Coronary artery (tissue), 2 donors: ENCODE results near the gene CDR2L.

Experiments
- DNase-seq: peaks from one replicate; pipeline ENCODE4 v3.0.0-alpha.2; 2017; ENCODE audit warnings: low spot score
- H3K27ac ChIP-seq, 2 donors: fragments of 200-600 bp; sonication (generic); one replicate each; pipeline ENCODE4 v1.5.1; 2016 to 2019
- H3K4me3 ChIP-seq: fragments of 200-600 bp; sonication (generic); 2 replicates; pipeline ENCODE4 v1.5.1; 2016; ENCODE audit warnings: mild to moderate bottlenecking, moderate library complexity
- TF ChIP-seq, protein P1 (sequence below): fragments of 200-600 bp; sonication (generic); IDR thresholded peaks from one replicate; pipeline ENCODE4 v1.5.1; 2019; ENCODE audit warnings: antibody characterized with exemption

Gene CDR2L

DNA sequence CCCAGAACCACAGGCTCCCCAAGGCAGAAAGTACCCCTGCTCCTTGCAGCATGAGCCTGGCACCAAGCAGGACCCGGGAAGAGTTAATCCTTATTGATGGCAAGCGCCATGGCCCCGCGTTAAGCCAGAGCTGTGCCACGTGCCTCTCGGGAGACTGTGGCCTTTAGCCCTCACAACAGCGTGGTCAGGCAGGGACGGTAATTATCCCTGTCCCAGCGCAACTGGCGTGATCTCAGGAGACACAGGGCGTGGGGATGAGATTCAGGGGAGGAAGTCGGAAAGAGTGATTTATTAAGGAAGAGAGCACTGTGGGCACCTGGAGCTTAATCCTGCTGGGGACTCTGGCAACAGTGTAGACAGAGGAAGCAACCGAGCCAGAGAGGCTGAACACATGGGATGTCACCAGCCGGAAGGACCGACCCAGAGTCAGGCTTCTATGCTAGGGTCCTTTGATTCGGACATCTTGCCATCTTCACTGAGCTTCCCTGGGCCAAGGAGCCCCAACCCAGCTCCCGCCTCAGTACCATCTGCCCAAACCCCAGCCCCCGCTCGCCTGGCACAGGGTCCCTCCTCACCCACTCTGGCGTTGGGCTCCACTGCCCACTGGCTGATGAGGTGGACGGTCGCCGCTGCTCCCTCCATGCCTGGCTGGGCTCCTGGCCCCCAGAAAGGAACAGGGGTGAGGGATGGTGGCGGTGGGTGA, 34.9 kb upstream of the CDR2L start:
- TF ChIP-seq, protein P1, sequence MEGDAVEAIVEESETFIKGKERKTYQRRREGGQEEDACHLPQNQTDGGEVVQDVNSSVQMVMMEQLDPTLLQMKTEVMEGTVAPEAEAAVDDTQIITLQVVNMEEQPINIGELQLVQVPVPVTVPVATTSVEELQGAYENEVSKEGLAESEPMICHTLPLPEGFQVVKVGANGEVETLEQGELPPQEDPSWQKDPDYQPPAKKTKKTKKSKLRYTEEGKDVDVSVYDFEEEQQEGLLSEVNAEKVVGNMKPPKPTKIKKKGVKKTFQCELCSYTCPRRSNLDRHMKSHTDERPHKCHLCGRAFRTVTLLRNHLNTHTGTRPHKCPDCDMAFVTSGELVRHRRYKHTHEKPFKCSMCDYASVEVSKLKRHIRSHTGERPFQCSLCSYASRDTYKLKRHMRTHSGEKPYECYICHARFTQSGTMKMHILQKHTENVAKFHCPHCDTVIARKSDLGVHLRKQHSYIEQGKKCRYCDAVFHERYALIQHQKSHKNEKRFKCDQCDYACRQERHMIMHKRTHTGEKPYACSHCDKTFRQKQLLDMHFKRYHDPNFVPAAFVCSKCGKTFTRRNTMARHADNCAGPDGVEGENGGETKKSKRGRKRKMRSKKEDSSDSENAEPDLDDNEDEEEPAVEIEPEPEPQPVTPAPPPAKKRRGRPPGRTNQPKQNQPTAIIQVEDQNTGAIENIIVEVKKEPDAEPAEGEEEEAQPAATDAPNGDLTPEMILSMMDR = no peak
- H3K4me3 ChIP-seq = no peak overlapping the region
- no peak overlapping the region for H3K27ac ChIP-seq
- no peak for DNase-seq

DNA sequence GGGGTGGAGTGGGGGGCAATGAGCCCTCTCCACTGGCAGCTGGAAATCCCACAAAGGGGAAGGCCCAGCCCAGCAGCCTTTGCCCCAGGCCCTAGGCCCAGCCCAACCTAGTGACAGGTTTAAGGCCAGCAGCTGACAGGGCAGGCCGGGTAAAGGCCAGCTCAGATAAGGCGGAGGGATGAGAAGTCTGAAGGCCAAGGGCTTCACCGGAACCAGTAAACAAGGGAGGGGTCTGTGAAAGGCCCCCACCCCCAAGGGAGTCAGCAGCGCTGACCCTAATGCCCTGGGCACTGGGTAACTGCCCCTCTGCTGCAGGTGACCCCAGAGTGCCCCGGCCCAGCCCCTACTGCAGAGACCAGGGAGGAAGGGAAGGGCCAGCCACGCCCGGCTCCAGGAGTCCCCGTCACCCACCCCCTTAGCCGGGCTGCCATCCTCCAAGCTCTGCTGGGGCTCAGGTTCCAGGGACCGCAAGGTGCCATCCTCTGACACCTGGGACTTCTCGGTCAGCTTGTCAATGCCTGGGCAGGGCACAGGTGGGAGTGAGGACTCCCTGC, 34.2 kb upstream of the CDR2L start:
- Histone ChIP-seq H3K4me3 (no peak overlapping the region), H3K27ac (no peak overlapping the region)
- TF ChIP-seq, protein P1 = no peak
- DNase-seq = no peak

DNA sequence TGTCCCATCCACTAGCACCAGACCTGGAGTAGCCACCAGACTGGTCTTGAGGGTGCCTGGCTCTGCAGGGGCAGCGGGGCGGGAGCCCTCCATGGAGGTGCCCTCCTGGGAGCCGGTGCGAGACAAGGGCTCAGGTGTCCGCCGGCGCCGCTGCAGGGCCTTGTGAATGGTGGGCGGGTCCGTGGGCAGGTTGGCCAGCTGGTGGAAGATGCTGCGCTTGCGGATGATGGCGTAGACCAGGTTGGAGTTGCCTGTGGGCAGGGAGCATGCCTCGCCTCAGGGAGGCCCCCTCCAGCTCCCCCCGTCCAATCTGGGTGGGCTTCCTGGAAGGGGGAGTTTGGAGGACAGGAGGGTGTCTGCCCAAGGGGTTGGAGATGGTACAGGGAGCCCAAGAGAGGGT, 33.3 kb upstream of the CDR2L start:
- Histone ChIP-seq H3K27ac (no peak overlapping the region), H3K4me3 (no peak overlapping the region)
- no peak for DNase-seq
- TF ChIP-seq, protein P1 = no peak

DNA sequence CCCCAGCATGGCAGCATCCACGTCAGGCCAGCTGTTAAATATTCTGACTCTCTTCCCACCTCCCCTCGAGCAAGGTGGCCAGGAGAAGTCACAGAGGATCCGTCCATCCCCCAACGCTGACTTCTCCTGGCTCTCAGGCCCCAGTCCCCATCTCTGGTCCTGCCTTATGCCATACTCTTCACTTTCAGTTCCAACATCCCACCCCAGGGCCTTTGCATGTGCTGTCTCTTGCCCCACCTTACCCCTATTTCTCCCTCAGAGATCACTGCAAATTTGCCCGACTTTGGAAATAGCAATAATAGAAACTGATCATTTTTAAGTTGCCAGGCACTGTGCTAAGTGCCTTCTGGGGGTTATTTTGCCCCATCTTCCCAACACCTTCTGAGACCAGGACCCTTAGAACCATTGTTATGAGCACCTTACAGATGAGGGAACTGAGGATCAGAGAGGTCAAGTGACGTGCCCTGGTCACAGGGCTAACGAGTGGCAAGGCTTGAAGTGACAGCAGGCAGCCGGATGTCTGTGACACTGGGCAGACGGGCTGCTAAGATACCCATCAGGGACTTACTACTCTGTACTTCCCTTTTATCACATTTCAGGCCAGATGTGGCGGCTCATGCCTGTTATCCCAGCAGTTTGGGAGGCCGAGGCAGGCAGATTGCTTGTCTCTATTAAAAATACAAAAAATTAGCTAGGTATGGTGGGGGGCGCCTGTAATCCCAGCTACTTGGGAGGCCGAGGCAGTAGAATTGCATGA, 32.6 kb upstream of the CDR2L start:
- TF ChIP-seq, protein P1 = no peak
- H3K27ac ChIP-seq = no peak overlapping the region
- H3K4me3 ChIP-seq = no peak overlapping the region
- DNase-seq = no peak

DNA sequence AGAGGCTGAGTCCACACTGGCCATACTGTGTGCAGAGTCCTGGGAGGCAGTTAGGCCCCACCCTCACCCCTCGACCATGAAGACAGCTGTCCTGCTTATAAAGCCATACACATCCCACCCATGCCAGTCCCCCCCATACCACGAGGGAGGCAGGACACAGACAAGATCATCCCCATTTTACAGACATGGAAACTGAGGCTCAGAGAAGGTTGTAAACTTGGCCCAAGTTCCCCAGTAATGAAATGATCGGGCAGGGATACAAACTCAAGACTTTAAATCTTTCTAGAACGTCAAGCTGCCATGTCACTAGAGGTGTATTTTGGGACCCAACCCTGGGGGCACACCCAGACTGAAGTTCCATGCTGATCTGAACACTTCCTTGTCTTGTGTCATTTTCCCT, 31.3 kb upstream of the CDR2L start:
- TF ChIP-seq, protein P1 = no peak
- no peak overlapping the region for H3K4me3 ChIP-seq
- H3K27ac ChIP-seq = no peak overlapping the region
- DNase-seq = no peak

DNA sequence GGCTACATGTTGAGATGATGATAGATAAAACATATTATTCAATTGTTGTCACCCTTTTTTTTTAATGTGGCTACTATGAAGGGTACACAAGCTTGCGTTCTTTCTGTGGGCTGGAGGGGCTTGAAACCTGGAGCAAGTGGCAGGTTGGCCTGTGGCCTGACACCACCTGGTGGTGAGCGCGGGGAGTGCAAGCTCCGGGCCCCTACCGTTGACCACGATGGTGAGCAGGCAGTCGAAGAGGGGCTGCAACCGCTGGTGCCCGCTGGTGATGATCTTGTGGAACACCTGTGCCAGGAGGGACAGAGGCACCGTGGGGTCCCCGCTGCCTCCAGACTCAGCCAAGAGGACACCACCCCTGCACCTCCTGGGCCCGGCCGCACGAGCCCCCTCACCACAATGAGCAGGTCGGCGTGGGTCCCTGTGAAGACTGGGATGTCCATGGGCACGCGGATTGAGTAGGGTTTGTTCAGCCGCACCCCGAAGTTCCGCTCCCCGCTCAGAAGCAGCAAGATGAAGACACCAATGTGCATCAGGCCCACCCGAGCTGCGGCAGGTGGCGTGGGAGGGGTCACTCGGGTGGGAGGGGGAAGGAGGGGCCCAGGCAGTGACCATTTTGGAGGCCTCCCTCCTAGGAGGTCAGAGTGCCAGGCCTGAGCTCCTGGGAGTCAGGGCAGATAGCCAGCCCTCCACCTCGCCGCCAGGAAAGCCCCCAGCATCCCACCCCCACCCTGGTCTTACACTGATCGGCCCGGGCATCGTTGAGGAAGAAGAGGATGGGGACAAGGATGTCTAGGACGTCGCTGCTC, 29.3 kb upstream of the CDR2L start:
- Histone ChIP-seq H3K27ac (no peak overlapping the region), H3K4me3 (no peak overlapping the region)
- no peak for DNase-seq
- TF ChIP-seq, protein P1 = peak; percentile 80
